Caco-2 (cell line): ENCODE results near the gene MPPED1. TPM values are rescaled to one million over a fixed set of nuclear protein-coding genes. Genes with fewer than 3 reads are reported as not detected.

Experiments used
- BruUV-seq: library from RNA; stranded (reverse); fragments of 400-500 nt; replicated peaks from 2 replicates; lab custom pipeline; 2021; lab: Mats Ljungman, UMichigan
- CTCF ChIA-PET: fragments of 300-600 bp; sonication (Branson Sonifier 250); formaldehyde crosslinking; loops from one replicate; lab custom pipeline; 2022; ENCODE audit warnings: antibody characterized with exemption; lab: Charles Lee
- POLR2A ChIA-PET: fragments of 300-600 bp; sonication (Branson Sonifier 250); formaldehyde crosslinking; loops from one replicate; lab custom pipeline; 2022; ENCODE audit warnings: antibody characterized with exemption; lab: Charles Lee
- DNase-seq, 2 experiments: peaks; one replicate each; pipeline versions ENCODE4 v3.0.0 to v3.0.0-alpha.2; 2020 to 2022
- H3K27me3 ChIP-seq: replicated peaks from 2 replicates; pipeline ENCODE4 v1.6.0; 2011; ENCODE audit warnings: low read length; ENCODE audit not compliant: control insufficient read depth, insufficient read depth
- H3K36me3 ChIP-seq: 2 replicates; pipeline ENCODE4 v1.5.1; 2011; ENCODE audit warnings: low read length; ENCODE audit not compliant: control insufficient read depth, insufficient read depth
- H3K4me1 ChIP-seq: fragments of 250-450 bp; sonication (Bioruptor Pico); 2 replicates; pipeline ENCODE4 v1.5.1; 2020; ENCODE audit warnings: mild to moderate bottlenecking
- H3K4me3 ChIP-seq: 2 replicates; pipeline ENCODE4 v1.5.1; 2011; ENCODE audit warnings: low read depth, mild to moderate bottlenecking, control low read depth, low read length
- H3K9me3 ChIP-seq: fragments of 250-450 bp; sonication (Bioruptor Pico); 2 replicates; pipeline ENCODE4 v1.5.1; 2020; ENCODE audit warnings: mild to moderate bottlenecking, moderate library complexity
- H3K27ac Mint-ChIP-seq: one replicate; pipeline ENCODE4 v1.8.0; 2022; ENCODE audit warnings: mixed read lengths; ENCODE audit not compliant: unreplicated experiment
- H3K27me3 Mint-ChIP-seq: one replicate; pipeline ENCODE4 v1.8.0; 2022; ENCODE audit warnings: mixed read lengths; ENCODE audit not compliant: insufficient read depth, unreplicated experiment
- H3K36me3 Mint-ChIP-seq: one replicate; pipeline ENCODE4 v1.8.0; 2022; ENCODE audit warnings: mild to moderate bottlenecking, mixed read lengths; ENCODE audit not compliant: insufficient read depth, unreplicated experiment
- H3K4me1 Mint-ChIP-seq: one replicate; pipeline ENCODE4 v1.8.0; 2022; ENCODE audit warnings: low read depth, mixed read lengths; ENCODE audit not compliant: unreplicated experiment
- H3K4me3 Mint-ChIP-seq: one replicate; pipeline ENCODE4 v1.8.0; 2022; ENCODE audit warnings: mild to moderate bottlenecking, moderate library complexity, mixed read lengths; ENCODE audit not compliant: unreplicated experiment
- H3K9me3 Mint-ChIP-seq: one replicate; pipeline ENCODE4 v1.8.0; 2022; ENCODE audit warnings: mixed read lengths; ENCODE audit not compliant: unreplicated experiment
- CTCF ChIP-seq, 2 experiments: fragments of 200-600 bp in 1 of 2; IDR thresholded peaks; 1 replicate in 1 of 2; 2 replicates in 1 of 2; pipeline versions ENCODE4 v1.5.1 to v1.8.0; 2011 to 2022; ENCODE audit warnings: antibody characterized with exemption in 1 of 2, control low read depth in 1 of 2, inconsistent platforms in 1 of 2, low read depth in 1 of 2, low read length in 1 of 2, mild to moderate bottlenecking in 1 of 2, moderate library complexity in 1 of 2; ENCODE audit not compliant: insufficient read depth in 1 of 2, severe bottlenecking in 1 of 2, unreplicated experiment in 1 of 2
- intact Hi-C: fragments of 100-400 bp; cut with micrococcal nuclease; formaldehyde crosslinking; loops from one replicate; pipeline ENCODE4 v1.10.0; 2022; ENCODE audit not compliant: unreplicated experiment
- total RNA-seq: library from RNA; stranded (reverse); gene quantifications from 2 replicates; pipeline ENCODE4 v1.2.3, GENCODE V29; 2022

Gene MPPED1
- total RNA-seq, 1 experiment from 2014 or later = not detected

GRCh38 chr22:43544289-43544673, 132.5 kb downstream of the MPPED1 start:
- no peak for DNase-seq
- no peaks in the 10 kb centered on the region for H3K36me3 Mint-ChIP-seq
- no peak for TF ChIP-seq CTCF (IDR thresholded peaks at IDR 0.05; ENCODE audit: insufficient read depth in 1 of 2, low read depth in 1 of 2, low read length in 1 of 2, severe bottlenecking in 1 of 2, unreplicated experiment in 1 of 2)
- POLR2A ChIA-PET = no interaction called here
- intact Hi-C loops = no loop called here
- no peaks in the 10 kb centered on the region for H3K36me3 ChIP-seq
- no peak overlapping the region for H3K4me3 Mint-ChIP-seq
- H3K27ac Mint-ChIP-seq = no peak overlapping the region
- peaks cover 19% of the 10 kb centered on the region for H3K27me3 Mint-ChIP-seq
- no peak overlapping the region for H3K4me3 ChIP-seq
- H3K4me1 Mint-ChIP-seq = no peaks in the 10 kb centered on the region
- CTCF ChIA-PET = no interaction called here
- no peaks in the 10 kb centered on the region; the same call in 1 of the 2 replicates for H3K27me3 ChIP-seq
- H3K9me3 ChIP-seq = no peaks in the 10 kb centered on the region
- BruUV-seq = no TSS peak
- H3K4me1 ChIP-seq = no peaks in the 10 kb centered on the region
- no peaks in the 10 kb centered on the region for H3K9me3 Mint-ChIP-seq

GRCh38 chr22:43546186-43546585, 134.4 kb downstream of the MPPED1 start:
- Histone ChIP-seq H3K9me3 (no peaks in the 10 kb centered on the region), H3K4me3 (no peak overlapping the region), H3K27me3 (no peaks in the 10 kb centered on the region; the same call in 1 of the 2 replicates), H3K36me3 (no peaks in the 10 kb centered on the region), H3K4me1 (no peaks in the 10 kb centered on the region)
- H3K9me3 Mint-ChIP-seq = no peaks in the 10 kb centered on the region
- intact Hi-C loops = no loop called here
- H3K27me3 Mint-ChIP-seq = peaks cover 21% of the 10 kb centered on the region
- no peak for DNase-seq
- H3K4me1 Mint-ChIP-seq = no peaks in the 10 kb centered on the region
- ChIA-PET POLR2A (no interaction called here), CTCF (no interaction called here)
- TF ChIP-seq CTCF (IDR thresholded peaks at IDR 0.05; ENCODE audit: insufficient read depth in 1 of 2, low read depth in 1 of 2, low read length in 1 of 2, severe bottlenecking in 1 of 2, unreplicated experiment in 1 of 2) = no peak
- no peak overlapping the region for H3K27ac Mint-ChIP-seq
- H3K4me3 Mint-ChIP-seq = no peak overlapping the region
- H3K36me3 Mint-ChIP-seq = no peaks in the 10 kb centered on the region
- no TSS peak for BruUV-seq

- H3K27me3 Mint-ChIP-seq = peaks cover 8% of the 10 kb centered on the region
- peaks cover 12% of the 10 kb centered on the region for H3K9me3 Mint-ChIP-seq
- ChIA-PET POLR2A (no interaction called here), CTCF (no interaction called here)
- H3K4me3 Mint-ChIP-seq = no peak overlapping the region
- no peaks in the 10 kb centered on the region for H3K36me3 Mint-ChIP-seq
- BruUV-seq = no TSS peak
- intact Hi-C loops = no loop called here
- no peak for DNase-seq
- no peaks in the 10 kb centered on the region; the same call in 1 of the 2 replicates for H3K27me3 ChIP-seq
- TF ChIP-seq CTCF (IDR thresholded peaks at IDR 0.05; ENCODE audit: insufficient read depth in 1 of 2, low read depth in 1 of 2, low read length in 1 of 2, severe bottlenecking in 1 of 2, unreplicated experiment in 1 of 2) = no peak
- no peaks in the 10 kb centered on the region for H3K36me3 ChIP-seq
- no peaks in the 10 kb centered on the region for H3K4me1 ChIP-seq
- no peaks in the 10 kb centered on the region for H3K4me1 Mint-ChIP-seq
- H3K27ac Mint-ChIP-seq = no peak overlapping the region
- H3K9me3 ChIP-seq = no peaks in the 10 kb centered on the region
- H3K4me3 ChIP-seq = no peak overlapping the region
Observed at GRCh38 chr22:43550024-43550620, 138.3 kb downstream of the MPPED1 start.
